Hepatic stellate cell (primary cell): ENCODE results near the gene CORO2A.

Experiments
- DNase-seq: peaks from one replicate; pipeline ENCODE4 v3.0.0; 2011; ENCODE audit warnings: low spot score

Gene CORO2A, protein sequence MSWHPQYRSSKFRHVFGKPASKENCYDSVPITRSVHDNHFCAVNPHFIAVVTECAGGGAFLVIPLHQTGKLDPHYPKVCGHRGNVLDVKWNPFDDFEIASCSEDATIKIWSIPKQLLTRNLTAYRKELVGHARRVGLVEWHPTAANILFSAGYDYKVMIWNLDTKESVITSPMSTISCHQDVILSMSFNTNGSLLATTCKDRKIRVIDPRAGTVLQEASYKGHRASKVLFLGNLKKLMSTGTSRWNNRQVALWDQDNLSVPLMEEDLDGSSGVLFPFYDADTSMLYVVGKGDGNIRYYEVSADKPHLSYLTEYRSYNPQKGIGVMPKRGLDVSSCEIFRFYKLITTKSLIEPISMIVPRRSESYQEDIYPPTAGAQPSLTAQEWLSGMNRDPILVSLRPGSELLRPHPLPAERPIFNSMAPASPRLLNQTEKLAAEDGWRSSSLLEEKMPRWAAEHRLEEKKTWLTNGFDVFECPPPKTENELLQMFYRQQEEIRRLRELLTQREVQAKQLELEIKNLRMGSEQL

DNA sequence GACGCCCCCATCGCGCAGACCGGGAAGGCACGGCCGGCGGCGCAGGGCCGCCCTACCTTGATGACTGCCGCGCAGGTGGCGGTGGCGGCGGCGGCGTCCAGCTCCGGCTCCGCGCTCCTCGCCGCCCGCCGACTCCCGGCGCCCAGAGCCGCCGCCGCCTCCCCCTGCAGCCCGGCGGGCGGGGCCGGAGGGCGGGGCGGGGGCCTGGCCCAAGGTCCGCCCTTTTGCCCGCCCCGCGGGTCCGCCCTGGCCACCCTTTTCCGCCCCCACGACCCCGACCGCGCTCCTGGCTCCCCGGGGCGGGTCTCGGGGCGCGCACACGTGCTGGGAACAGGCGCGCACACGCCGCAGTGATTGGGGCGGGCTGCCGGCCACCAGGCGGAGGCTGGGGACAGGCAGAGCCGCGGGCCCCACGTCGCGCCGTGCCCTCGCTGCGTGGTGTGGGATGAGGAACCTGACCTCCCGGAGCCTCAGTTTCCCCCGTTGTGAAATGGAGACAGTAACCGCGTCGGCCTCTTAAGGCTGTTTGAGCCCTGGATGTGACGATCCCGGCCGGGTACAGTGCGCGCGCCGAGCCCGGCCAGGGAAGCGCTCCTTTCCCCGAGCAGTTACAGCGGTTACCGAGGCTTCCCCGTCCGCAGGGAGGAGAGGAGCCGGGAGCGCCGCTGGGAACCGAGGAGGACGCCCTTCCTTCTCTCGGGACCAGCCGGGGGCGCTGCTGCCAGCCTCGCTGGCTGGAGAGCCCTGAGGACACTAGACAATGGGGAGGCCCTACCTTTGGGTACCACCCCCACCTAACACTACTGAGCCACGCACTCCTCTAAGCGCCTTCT is at the start of gene CORO2A:
Gene CORO2A, minus strand, starts transcription at position 135 of the 833 bp plus-strand sequence. CDS start 34,977 bp downstream, outside the sequence.
- DNase-seq, result peak; percentile 87

DNA sequence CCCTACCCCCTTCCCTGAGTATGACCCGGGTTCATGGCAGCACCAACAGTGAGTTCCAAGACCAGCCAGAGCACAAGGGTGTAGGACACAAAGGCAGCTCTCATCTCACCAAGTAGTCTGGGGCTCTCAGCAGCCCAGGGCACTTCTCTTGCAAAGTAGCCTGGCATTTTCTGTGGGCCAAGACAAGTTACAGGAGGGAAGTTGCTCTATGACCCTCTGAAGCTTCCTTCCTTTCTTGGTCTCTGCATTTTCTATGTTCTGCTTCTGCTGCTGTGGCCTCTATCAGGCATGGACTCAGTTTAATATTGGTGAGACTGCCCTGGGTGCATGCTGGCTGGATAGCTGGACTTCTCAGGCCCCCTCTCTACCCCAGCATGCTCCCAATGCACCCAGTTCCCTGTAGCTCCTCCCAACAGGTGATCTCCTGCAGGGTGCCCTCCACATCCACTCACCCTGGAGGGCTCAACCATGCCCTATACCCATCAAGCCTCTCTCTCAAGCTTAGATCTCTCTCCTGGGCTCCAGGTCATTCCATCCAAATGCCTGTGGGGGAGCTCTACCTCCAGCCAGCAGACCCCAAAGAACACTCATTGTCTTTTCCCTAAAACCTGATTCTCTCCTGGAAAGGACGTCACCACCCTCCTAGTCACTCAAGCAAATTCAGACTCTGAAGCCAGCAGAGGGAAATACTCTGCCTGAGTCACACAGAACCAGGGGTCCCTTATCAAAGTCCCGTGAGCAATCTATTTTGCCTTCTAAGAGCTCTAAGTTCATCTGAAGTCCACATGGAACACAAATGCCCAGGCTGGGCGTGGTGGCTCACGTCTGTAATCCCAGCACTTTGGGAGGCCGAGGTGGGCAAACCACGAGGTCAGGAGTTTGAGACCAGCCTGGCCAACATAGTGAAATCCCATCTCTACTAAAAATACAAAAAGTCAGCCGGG is 49.2 kb upstream of the CORO2A start:
- no peak for DNase-seq

DNA sequence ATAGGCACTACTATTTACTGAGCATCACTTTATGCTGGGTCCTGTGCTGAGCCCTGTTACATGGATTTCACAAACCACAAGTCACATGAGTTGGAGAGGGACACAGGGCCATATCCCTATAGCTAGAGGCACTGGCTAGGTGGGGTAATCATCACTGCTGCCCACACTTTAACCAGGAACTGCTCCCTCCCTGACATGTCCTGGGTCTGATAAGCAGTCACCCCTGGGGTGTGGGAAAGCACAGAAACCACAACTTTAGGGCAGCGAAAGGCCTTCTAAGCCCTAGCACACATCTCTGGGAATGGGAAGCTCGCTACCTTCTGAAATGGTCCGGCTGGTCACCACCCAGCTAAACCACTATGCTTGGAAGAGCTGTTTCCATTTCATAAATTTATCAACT is 48.0 kb upstream of the CORO2A start:
- no peak for DNase-seq

DNA sequence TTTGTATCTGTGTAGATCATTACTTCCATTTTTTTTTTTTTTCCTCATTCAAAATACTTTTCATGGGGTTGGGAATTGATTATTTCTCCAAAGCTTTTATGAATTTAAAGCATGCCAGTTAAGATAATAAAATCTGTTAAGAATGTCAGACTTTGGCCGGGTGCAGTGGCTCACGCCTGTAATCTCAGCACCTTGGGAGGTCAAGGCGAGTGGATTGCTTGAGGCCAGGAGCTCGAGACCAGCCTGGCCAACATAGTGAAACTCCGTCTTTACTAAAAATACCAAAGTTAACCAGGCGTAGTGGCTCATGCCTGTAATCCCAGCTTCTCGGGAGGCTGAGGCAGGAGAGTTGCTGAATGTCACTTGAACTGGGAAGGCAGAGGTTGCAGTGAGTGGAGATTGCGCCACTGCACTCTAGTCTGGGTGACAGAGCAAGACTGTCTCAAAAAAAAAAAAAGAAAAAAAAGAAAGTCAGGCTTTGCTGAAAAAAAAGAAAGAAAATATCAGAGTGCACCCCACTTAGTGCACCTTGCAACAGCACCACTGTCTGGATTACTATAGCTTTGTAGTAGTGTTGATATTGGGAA is 44.6 kb upstream of the CORO2A start:
- DNase-seq, result no peak

DNA sequence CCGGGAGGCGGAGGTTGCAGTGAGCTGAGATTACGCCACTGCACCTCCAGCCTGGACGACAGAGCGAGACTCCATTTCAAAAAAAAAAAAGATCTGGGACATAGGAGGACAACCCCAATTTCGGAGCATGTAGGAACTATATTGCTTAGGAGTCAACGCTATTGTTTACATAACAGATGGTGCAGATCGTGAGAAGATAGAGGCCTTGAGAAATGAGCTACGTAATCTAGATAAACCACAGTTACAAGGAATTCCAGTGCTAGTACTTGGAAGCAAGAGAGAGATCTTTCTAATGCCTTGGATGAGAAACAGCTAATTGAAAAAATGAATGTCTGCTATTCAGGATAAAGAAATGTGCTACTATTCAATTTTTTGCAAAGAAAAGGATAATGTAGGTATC is 42.7 kb upstream of the CORO2A start:
- no peak for DNase-seq

DNA sequence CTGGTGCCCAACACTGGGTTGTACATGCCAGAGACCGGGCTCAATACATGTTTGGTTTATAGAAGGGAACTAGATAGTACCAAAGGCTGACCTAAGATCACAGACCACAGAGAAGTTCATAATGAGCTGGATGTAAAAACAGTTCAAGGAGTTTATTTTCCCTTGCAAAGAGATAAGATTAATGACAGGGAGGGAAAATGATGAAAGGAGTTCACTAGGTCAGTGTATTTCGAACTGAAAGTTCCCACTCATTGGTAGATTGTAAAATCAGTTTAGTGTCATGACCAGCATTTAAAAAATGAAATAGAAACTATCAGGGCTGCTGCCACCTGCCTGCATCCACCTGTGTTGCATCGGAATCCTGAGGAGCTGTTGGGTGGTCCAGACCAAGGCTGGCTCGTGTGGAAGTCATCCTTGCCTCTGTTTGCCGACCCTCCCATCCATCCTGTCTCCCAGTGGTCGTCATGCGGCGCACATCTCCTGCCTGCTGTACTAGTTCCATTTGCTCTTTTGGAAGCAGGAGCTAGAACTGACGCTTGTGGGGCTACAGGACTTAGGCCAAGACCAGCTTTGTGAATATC is 41.9 kb upstream of the CORO2A start:
- no peak for DNase-seq

DNA sequence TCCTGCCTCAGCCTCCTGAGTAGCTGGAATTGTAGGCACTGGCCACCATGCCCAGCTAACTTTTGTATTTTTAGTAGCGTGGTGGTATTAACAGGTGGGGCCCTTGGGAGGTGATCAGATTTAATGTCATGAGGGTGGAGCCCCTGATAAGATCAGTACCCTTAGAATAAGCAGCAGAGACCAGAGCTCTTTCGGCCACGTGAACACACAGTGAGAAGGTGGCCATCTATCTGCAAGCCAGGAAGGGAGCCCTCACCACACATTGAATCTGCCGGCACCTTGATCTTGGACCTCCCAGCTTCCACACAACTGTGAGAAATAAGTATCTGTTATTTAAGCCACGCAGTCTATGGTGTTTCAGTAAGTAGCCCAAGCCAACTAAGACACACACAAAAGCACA is 40.5 kb upstream of the CORO2A start:
- no peak for DNase-seq

DNA sequence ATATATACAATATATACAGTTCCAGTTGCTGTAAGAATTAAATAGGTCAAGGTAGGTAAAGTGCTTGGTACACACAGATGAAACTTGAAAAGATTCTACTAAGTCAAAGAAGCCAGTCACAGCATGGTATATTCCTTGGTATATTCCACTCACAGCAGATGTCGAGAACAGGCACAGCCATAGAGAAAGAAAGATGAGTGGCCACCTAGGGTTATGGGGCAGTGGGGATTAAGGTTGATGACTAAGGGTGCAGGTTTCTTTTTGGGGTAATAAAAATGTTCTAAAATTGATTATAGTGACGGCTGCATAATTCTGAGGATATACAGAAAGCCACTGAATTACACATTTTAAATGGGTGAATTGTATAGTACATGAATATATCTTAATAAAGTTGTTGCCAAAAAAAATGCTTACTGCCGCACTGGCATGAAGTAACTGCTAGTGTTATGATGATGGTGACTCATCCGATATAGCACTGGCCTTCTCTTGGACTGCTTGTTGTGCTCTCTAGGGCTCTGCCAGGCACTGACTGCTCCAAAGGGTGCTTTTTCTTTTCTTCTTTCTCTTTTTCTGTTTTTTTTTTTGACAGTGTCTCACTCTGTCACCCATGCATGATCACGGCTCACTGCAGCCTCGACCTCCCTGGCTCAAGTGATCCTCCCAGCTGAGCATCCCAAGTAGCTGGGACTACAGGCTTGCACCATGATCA is 39.5 kb upstream of the CORO2A start:
- DNase-seq, result peak; percentile 73

DNA sequence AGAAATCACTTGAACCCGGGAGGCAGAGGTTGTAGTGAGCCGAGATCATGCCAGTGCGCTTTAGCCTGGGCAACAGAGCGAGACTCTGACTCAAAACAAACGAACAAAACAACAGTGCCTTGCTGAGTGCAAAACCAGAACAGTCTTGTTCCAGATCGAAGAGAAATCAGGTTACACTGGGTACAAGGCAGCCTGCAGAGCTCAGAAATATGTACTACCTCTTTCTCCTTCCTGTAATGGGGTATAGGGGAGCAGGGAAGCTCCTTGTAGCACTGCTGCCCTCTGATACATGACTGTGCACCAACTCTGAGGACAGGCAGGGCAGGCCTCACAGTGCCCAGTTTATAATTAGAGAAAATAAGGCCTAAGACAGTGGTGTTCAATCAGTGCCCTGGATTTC is 38.4 kb upstream of the CORO2A start:
- DNase-seq, result no peak

DNA sequence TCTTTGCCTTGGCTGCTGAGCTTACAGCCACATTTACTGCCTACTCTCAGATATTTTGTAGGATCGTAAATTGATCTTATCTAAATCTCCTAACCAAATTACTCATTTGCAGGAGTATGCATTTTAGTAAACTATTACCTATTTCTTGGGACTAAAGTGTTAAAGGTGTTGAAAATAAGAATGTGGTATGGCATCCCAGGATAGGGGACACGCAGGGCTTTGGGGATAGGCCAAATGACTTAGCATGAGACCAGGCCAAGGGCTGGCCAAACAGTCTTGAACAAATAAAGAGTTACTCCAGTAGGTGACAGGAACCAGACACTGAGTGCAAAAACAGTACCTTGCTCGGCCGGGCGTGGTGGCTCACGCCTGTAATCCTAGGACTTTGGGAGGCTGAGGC is 37.9 kb upstream of the CORO2A start:
- no peak for DNase-seq

DNA sequence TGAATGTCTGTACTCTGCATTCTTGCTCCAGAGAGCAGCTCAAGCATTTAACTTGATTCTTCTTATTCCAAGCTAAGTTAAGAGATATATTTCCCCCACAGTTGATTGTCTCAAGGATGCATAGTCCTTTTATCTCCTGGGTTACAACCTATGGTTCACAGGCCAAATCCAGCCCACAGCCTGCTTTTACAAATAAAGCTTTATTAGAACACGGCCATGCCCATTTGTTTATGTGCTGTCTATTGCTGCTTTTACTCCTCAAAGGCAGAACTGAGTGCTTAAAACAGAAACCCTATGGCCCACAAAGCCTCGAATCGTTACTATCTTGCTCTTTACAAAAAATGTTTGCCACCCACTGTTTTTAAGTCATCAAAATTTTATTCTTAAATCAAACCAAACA is 37.2 kb upstream of the CORO2A start:
- no peak for DNase-seq

DNA sequence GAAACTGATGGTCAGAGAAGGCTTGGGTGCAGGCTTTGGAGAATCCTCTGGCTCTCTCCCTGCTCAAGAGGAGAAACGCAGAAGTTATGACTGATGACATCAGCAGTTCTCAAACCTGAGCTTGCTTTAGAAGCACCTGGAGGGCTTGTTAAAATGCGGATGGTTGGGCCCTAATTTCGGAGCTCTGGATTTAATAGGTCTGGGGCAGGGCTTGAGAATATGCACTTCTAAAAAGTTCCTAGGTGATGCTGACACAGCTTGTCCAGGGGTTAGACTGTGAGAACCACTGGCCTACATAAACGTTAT is 36.6 kb upstream of the CORO2A start:
- no peak for DNase-seq

DNA sequence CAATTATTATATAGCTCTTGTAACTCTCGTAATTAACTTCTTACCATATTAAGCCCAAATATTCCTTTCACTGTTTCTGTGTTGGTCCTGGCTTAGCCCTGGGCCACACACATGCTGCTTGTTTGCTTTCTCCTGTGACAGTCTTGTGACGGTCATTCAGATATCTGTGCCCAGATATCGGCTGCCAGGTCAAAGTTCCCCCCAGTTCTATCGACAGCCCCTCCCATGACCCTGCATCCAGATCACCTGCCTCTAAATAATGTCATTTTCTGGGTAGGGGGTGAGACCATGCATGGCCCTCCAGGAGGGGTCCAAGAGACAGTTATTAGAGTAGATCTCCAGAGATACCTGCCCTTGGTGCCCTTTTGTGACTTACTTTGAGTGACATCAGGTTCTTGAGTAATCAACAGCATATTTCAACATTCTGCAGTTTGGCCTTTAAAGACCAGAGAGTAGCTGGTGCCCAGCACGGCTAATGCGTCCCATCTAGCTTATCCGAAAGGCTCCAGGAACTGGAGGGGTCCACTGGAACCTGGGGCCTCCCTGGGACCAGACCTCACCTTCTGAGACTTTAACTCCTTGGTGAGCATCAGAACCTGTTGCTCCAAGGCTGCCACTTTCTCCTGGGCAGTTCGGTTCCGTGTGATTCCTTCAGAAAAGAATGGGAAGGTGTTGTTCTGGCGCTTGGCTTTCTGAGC is 36.1 kb upstream of the CORO2A start:
- no peak for DNase-seq

DNA sequence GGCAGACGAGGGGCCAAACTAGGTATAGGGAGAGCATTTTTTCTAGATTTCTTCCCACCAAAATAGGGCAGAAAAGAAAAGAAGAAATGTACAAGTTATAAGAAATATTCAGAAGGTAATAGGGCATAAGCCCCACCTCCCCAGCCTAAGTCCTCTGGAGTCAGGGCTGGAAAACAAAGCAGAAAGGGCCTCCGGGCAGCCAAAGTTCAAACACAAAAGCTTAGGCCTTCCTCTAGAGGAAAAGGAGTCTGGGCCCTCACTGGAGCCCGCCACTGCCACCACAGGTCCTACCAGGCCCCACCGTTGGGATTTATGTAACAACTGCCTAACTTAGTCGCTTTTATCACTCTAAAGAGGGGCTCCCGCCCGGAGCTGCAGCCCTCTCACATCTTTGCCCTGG is 35.4 kb upstream of the CORO2A start:
- no peak for DNase-seq

DNA sequence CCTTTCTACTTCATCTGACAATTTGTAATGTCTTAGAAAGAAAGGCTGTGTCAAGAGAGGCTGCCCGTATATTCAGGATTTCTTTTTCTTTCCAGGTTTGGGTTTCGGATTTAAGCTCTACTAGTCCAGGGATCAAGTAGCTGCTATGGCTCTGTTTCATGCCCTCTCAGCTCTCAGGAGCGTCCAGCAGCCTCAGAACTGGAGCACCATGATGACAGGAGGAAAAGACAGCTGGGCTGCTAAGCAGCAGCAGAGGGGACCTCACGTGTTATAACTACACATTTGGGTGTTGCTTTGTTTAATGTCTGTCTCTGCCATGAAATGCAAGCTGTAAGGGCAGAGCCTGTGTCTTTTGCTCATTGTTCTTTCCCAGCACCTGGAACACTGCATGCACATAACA is 34.5 kb upstream of the CORO2A start:
- no peak for DNase-seq

DNA sequence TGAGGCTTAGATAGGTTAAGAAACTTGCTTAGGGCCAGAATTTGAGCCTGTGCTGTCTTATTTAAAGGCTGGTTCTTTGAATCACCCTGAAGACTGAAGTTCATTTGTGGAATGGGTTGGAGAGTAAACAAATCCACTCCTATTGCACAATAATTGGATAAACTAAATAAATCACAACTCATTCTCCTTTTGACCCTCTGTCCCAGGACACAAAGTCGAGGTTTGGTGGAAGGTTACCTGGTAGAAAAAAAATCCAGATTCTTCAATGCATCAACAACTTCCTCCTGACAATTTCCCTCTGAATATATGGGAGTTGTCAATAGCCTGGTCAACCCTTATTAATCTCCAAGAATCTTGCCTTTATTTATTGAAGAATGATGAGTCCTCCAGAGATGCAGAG is 34.1 kb upstream of the CORO2A start:
- no peak for DNase-seq

DNA sequence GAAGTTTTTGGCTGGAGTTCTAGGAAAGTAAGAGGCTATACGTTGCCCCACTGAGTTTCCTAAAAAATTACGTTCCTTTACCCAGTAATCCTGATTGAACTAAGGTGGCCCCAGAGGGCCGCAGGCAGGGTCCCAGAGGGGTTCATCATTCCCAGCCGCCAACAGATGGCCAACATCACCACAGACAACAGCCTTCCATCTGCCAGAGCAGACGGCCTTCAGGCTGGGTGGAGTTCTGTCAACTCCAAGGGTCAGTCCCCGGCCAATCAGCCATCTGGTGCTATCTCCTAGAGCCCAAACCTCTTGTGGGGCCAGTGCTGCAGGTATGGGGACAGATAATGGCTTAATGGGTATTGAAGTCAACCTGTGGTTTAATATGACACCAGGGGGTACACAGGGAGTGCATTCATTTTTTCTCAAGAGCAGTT is 32.6 kb upstream of the CORO2A start:
- no peak for DNase-seq

DNA sequence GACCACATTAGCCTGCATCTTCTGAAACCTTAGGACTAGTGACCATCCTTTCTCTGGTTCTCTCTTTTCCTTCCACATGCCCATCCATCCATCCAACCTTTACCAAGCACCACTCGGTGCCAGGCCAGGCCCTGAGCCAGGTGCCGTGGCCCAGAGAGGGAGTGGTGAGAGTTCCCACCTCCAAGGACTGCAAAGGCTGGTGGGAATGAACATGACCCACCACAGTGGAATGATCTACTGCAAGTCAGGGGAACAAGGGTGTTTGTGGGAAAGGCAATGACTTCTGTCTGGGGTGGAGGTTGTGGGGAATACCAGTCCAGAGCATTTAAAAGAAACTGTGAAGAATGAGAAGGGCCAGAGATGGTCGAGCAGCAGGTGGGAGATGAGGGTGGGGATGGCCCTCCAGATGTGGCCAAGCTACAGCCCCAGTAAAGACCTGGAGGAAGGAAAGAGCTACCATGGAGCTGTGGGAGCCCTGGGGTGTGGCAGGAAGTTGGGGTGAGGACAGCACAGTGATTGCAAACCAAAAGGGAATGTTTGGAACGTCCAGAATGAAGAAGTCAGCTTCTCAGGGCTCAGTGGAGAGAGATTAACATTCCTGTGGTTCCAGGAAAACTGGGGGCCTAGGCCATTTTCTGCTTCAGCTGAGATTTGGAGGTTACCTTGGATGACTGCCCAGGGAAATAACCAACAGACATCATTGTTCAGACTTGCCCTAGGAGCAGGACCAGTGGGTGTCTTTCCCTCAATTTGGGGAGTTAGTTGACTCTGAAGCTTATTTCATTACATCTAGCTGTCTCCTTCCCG is 30.7 kb upstream of the CORO2A start:
- peak; percentile 97 for DNase-seq

DNA sequence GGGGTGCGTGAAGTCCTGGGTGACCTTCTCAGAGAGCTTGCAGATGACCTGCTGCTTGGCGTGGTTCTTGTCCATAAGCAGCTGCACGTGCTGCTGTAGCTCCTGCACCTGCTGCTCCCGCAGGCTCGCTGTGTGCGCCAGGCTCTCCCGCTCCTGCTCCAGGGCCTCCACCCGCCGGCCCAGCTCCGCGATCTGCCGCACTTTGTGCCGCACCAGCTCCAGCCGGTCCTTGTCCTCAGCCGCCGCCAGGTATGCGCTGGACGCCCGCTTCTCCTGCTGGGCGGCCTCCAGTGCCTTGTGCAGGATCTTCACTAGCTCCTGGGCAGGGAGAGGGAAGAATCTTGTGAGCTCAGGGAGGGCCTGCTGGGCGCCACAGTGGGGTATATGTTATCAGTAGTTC is 28.5 kb upstream of the CORO2A start:
- DNase-seq, result no peak
